ENCODE measurements around the gene PAPOLA.
"Not testable (repeated sequence)": the region's sequence is repeated elsewhere in the genome, so short reads cannot be mapped to it uniquely, and the experiment has no call there.

The PAPOLA gene

GRCh38 chr14:96503306-96503679 is 1.1 kb downstream of the PAPOLA start:
- DNase-seq: no peak

DNA sequence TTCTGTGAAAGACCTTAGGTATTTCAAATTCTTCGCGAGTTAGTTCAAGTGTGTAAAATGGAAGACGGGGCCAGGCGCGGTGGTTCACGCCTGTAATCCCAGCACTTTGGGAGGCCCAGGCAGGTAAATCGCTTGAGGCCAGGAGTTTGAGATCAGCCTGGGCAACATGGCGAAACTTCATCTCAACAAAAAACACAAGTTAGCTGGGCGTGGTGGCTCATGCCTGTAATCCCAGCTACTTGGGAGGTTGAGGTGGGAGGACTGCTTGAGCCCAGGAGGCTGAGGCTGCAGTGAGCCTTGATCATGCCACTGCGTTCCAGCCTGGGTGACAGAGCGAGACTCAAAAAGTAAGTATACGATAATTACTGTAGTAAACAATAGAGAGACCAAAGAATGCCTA is 2.2 kb downstream of the PAPOLA start:
- not testable (repeated sequence) for DNase-seq

- DNase-seq: no peak
These were observed 5.5 kb downstream of the PAPOLA start for GRCh38 chr14:96507723-96508122.

GRCh38 chr14:96508900-96509299 is 6.7 kb downstream of the PAPOLA start:
- DNase-seq: no peak

DNA sequence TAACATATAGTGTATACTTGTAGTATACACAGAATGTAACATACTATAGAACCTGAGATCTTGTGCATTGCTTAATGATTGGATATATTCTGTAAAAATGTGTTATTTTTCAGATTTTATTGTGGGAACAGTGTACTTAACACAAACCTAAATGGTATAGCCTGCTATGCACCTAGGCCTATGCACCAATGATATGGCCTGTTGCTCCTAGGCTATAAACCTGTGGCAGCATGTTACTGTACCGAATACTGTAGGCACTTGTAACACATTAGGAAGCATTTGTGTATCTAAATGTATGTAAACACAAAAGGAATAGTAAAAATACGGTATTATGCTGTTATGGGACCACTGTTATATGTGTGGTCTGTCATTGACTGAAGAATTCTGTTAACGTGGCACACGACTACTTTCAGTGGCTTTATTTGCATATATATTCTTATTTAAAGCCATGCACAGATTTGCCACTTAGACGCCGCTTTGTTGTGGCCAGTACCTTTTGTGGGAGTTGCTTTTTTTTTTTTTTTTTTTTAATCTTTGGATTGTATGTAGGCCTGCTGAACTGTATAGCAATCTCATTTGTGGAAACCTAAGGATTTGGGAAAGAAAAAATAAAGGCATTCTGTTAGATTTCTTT is 7.4 kb downstream of the PAPOLA start:
- no peak for DNase-seq

GRCh38 chr14:96511146-96511545 is 9.0 kb downstream of the PAPOLA start:
- DNase-seq: no peak

- no peak for DNase-seq
These were observed 9.5 kb downstream of the PAPOLA start for GRCh38 chr14:96511667-96512066.

- DNase-seq: no peak
These were observed 9.9 kb downstream of the PAPOLA start for GRCh38 chr14:96512122-96512521.

GRCh38 chr14:96512602-96513397 is 10.6 kb downstream of the PAPOLA start:
- no peak for DNase-seq

DNA sequence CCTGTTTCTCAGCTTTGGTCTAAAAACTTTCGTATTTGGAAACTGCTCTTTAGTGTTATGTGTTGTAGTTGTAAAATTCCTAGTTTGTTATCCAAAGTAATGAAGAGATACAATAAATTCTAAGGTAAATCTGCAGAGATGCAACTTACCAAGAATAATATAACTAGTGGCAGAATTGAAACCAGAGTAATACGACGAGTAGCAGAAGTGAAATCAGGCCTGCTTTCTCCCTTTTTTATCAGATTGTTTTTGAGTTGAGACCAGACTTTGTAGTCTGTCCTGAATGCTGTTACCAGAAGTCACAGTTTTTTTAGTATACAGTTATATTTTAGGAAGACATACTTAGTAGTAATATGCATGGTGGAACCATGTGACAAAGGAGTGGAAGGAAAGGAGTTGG is 12.5 kb downstream of the PAPOLA start:
- DNase-seq: no peak

DNA sequence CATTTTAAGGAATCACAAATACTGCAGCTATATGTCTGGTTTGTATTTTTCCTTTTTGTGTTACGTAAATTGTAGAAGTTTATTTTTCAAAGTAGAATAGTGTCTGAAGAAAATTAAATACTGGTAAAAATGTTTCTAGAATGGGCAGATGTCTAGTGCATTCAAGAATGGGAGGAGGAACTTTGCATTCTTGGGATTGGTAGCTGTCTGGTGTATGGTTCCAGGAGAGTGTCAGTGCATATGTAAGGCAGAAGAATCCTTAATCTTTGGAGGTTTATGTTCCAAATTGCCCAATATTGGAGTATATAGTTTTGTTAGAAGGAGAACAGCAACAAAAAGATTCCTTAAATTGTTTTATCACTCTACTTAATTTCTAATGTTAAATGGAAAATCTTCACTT is 13.5 kb downstream of the PAPOLA start:
- no peak for DNase-seq

GRCh38 chr14:96516351-96516750 is 14.2 kb downstream of the PAPOLA start:
- no peak for DNase-seq

DNA sequence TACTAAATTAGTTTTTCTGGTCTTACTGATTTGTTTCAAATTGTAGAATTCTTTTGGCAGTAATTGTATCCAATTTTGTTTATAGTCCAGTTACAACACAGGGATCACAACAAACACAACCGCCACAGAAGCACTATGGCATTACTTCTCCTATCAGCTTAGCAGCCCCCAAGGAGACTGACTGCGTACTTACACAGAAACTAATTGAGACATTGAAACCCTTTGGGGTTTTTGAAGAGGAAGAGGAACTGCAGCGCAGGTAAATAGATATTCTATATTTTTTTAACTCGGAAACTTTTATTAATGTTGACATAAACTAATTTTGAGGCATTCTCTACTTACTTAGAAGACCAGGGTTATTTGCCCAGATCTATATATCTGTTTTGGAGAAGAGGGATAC is 17.8 kb downstream of the PAPOLA start:
- no peak for DNase-seq

- DNase-seq: no peak
These were observed 23.3 kb downstream of the PAPOLA start for GRCh38 chr14:96525452-96525851.

DNA sequence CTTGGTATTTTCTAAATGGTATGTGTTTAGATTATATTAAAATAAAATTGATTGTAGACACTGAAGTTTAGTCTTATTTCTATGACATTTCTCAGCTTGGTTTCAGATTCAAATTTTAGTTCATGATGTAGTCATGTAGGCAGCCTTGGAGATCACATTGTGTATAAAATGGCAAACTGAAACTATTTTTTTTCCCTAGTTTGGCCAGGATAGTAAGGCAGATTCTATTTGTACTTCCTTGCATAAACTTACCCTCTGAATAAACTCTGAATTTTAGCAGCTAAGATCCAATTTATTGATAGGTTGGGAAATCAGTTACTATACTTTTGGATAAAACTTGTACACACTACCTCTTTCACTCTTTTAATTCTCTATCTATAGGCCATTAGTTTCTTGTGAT is 30.4 kb downstream of the PAPOLA start:
- DNase-seq: no peak

DNA sequence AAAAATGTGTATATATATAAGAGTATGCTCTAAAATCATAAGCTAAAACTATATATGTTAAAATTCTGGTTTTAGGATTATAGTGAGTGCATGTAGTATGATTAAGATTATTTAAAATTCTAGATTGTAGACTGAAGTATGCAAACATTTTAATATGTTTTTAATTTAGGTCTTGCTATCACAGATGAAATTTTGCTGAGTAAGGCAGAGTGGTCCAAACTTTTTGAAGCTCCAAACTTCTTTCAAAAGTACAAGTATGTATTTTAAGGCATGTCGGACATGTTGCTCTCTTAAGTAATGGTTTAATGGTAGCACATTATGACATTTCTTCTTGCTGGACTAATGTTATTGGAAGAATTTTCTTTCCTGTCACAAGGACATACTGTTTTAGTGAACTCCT is 34.6 kb downstream of the PAPOLA start:
- no peak for DNase-seq

- DNase-seq: peak in 1 of 5 donors; percentile 45
These were observed 36.2 kb downstream of the PAPOLA start for GRCh38 chr14:96538097-96538989.

DNA sequence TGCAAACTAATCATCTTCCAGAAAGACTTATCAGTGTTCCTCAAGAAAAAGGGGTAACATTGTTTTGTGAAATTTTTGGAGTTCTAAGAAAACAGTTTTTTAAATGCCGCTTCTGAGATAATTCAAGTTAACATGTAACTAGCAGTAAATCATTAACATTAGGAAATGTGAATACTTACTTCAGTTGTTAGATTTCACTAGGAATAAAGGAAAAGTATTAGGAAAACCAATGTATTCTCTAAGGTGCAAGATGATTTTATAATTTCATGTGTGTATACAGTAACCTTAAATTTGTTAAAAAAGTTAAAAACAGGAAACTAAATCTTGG is 36.8 kb downstream of the PAPOLA start:
- no peak for DNase-seq

DNA sequence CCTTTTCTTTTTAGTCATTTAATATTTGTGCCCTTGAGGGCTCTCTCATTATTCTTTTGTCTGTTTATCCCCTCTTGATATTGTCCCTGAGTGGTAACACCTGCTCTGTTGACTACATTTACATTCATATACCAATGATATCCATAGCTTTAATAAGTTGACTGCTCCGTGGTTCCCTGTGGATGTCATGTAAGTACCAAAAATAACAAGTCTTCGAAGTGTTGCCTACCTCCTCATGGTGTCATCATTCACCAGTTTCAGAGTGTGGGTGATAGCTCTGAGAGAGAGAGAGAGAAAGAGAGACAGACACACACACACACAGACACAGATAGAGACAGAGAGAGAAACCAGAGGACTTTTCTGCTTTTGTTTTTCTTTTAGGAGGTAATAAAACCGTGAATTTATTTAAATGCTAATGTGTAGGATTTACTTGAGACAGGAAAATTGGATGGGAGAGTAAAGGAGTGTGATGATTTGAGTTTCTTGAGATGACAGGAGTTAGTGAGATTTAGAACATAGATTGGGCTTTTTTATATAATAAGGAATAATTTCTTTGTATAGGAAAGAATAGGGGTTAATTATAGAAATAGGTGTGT is 52.2 kb downstream of the PAPOLA start:
- no peak for DNase-seq

DNA sequence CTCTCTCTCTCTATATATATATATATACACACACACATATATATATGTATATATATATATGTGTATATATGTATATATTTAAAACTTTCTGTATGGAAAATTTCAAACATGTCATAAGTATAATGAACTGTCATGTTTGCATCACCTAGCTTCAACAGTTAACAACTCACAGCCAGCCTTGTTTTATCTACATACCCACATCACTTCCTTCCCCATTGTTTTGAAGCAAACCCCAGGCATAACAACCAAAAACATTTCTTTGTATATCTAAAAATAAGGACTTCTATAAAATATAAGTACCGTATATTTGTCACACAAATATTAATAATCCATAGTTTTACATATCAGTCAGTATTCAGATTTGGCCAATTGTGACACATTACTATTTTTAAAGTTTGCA is 57.4 kb downstream of the PAPOLA start:
- no peak for DNase-seq

- DNase-seq: no peak
These were observed 62.2 kb downstream of the PAPOLA start for GRCh38 chr14:96564389-96564788.

GRCh38 chr14:96565811-96566210 is 63.6 kb downstream of the PAPOLA start:
- no peak for DNase-seq

- peak in 1 of 5 donors; percentile 16 for DNase-seq
These were observed 65.2 kb downstream of the PAPOLA start for GRCh38 chr14:96567289-96567899.

Data from T-helper 1 cell (primary cell).